ENCODE results near the gene CD160. TPM values are rescaled to one million over a fixed set of nuclear protein-coding genes. Genes with fewer than 3 reads are reported as not detected.

Gene CD160
- total RNA-seq, 2 experiments from 2014 or later: not detected

GRCh38 chr1:145688328-145688727 lies 31.0 kb upstream of the CD160 start:
- Mint-ChIP-seq H3K27ac (no peak overlapping the region), H3K9me3 (no peaks in the 10 kb centered on the region), H3K4me3 (no peak overlapping the region), H3K4me1 (ENCODE audit: low read depth) (peaks cover 20% of the 10 kb centered on the region), H3K27me3 (no peaks in the 10 kb centered on the region), H3K36me3 (ENCODE audit: low read depth) (no peaks in the 10 kb centered on the region)
- ChIA-PET CTCF (no interaction called here), POLR2A (no interaction called here)
- H3K27ac ChIP-seq (ENCODE audit: low read depth in 1 of 2, low read length in 2 of 2): no peak overlapping the region
- TF ChIP-seq, protein P1, sequence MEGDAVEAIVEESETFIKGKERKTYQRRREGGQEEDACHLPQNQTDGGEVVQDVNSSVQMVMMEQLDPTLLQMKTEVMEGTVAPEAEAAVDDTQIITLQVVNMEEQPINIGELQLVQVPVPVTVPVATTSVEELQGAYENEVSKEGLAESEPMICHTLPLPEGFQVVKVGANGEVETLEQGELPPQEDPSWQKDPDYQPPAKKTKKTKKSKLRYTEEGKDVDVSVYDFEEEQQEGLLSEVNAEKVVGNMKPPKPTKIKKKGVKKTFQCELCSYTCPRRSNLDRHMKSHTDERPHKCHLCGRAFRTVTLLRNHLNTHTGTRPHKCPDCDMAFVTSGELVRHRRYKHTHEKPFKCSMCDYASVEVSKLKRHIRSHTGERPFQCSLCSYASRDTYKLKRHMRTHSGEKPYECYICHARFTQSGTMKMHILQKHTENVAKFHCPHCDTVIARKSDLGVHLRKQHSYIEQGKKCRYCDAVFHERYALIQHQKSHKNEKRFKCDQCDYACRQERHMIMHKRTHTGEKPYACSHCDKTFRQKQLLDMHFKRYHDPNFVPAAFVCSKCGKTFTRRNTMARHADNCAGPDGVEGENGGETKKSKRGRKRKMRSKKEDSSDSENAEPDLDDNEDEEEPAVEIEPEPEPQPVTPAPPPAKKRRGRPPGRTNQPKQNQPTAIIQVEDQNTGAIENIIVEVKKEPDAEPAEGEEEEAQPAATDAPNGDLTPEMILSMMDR (IDR thresholded peaks at IDR 0.05): no peak
- no peak overlapping the region for H3K4me3 ChIP-seq (ENCODE audit: low read length)
- ATAC-seq (ENCODE audit: poor library complexity) (no peak), DNase-seq (no peak)
- no peaks in the 10 kb centered on the region for H3K36me3 ChIP-seq (ENCODE audit: insufficient read depth, low read length)
- H3K9me3 ChIP-seq (ENCODE audit: control insufficient read depth in 1 of 2, insufficient read depth in 1 of 2, low read length in 2 of 2): no peaks in the 10 kb centered on the region
- H3K27me3 ChIP-seq (ENCODE audit: control insufficient read depth in 1 of 2, insufficient read depth in 2 of 2, low read length in 2 of 2): no peaks in the 10 kb centered on the region
- peaks cover 26% of the 10 kb centered on the region for H3K4me1 ChIP-seq (ENCODE audit: insufficient read depth, low read length)
- intact Hi-C loops (cut with DNase I, micrococcal nuclease): no loop called here

GRCh38 chr1:145688924-145689323 lies 30.4 kb upstream of the CD160 start:
- H3K36me3 ChIP-seq (ENCODE audit: insufficient read depth, low read length): no peaks in the 10 kb centered on the region
- no peak for DNase-seq
- TF ChIP-seq, protein P1 (IDR thresholded peaks at IDR 0.05): no peak
- peaks cover 26% of the 10 kb centered on the region for H3K4me1 ChIP-seq (ENCODE audit: insufficient read depth, low read length)
- no peak overlapping the region for H3K4me3 Mint-ChIP-seq
- ChIA-PET CTCF (no interaction called here), POLR2A (no interaction called here)
- H3K4me3 ChIP-seq (ENCODE audit: low read length): no peak overlapping the region
- no peaks in the 10 kb centered on the region for H3K9me3 Mint-ChIP-seq
- peak overlapping the region; percentile 63 for H3K27ac Mint-ChIP-seq
- H3K4me1 Mint-ChIP-seq (ENCODE audit: low read depth): peaks cover 20% of the 10 kb centered on the region
- H3K27ac ChIP-seq (ENCODE audit: low read depth in 1 of 2, low read length in 2 of 2): peak overlapping the region in 1 of 2 donors; percentile 70
- ATAC-seq (ENCODE audit: poor library complexity): no peak
- H3K27me3 Mint-ChIP-seq: no peaks in the 10 kb centered on the region
- H3K27me3 ChIP-seq (ENCODE audit: control insufficient read depth in 1 of 2, insufficient read depth in 2 of 2, low read length in 2 of 2): no peaks in the 10 kb centered on the region
- no peaks in the 10 kb centered on the region for H3K9me3 ChIP-seq (ENCODE audit: control insufficient read depth in 1 of 2, insufficient read depth in 1 of 2, low read length in 2 of 2)
- H3K36me3 Mint-ChIP-seq (ENCODE audit: low read depth): no peaks in the 10 kb centered on the region
- intact Hi-C loops (cut with DNase I, micrococcal nuclease): no loop called here

GRCh38 chr1:145689922-145690321 lies 29.4 kb upstream of the CD160 start:
- no peaks in the 10 kb centered on the region for H3K36me3 ChIP-seq (ENCODE audit: insufficient read depth, low read length)
- no peaks in the 10 kb centered on the region for H3K9me3 Mint-ChIP-seq
- intact Hi-C loops (cut with DNase I, micrococcal nuclease): no loop called here
- peaks cover 26% of the 10 kb centered on the region for H3K4me1 ChIP-seq (ENCODE audit: insufficient read depth, low read length)
- ChIA-PET CTCF (no interaction called here), POLR2A (no interaction called here)
- peak overlapping the region; percentile 38 for H3K4me3 Mint-ChIP-seq
- no peak for DNase-seq
- TF ChIP-seq, protein P1 (IDR thresholded peaks at IDR 0.05): no peak
- peaks cover 20% of the 10 kb centered on the region for H3K4me1 Mint-ChIP-seq (ENCODE audit: low read depth)
- H3K27me3 ChIP-seq (ENCODE audit: control insufficient read depth in 1 of 2, insufficient read depth in 2 of 2, low read length in 2 of 2): no peaks in the 10 kb centered on the region
- peak overlapping the region in 1 of 2 donors; percentile 70 for H3K27ac ChIP-seq (ENCODE audit: low read depth in 1 of 2, low read length in 2 of 2)
- H3K27me3 Mint-ChIP-seq: no peaks in the 10 kb centered on the region
- ATAC-seq (ENCODE audit: poor library complexity): no peak
- no peaks in the 10 kb centered on the region for H3K9me3 ChIP-seq (ENCODE audit: control insufficient read depth in 1 of 2, insufficient read depth in 1 of 2, low read length in 2 of 2)
- H3K36me3 Mint-ChIP-seq (ENCODE audit: low read depth): no peaks in the 10 kb centered on the region
- peak overlapping the region; percentile 63 for H3K27ac Mint-ChIP-seq
- no peak overlapping the region for H3K4me3 ChIP-seq (ENCODE audit: low read length)

Measured in CD4-positive, alpha-beta T cell (primary cell).